Dermis microvascular lymphatic vessel endothelial cell (primary cell): Measurements from ENCODE around the gene TUBB1. TPM values are rescaled to one million over a fixed set of nuclear protein-coding genes. Genes with fewer than 3 reads are reported as not detected.
"Not testable (repeated sequence)": the region's sequence is repeated elsewhere in the genome, so short reads cannot be mapped to it uniquely, and the experiment has no call there.

ENCODE experiments used
- DNase-seq, 2 donors: peaks; one replicate each; pipeline versions ENCODE4 v3.0.0 to v3.0.0-alpha.2; 2010; ENCODE audit warnings: low read depth in 2 of 2
- total RNA-seq: library from RNA; depleted of rRNA; stranded (reverse); fragments of >200 nt; gene quantifications from 2 replicates; pipeline ENCODE4 v1.2.1, GENCODE V29; 2014

The TUBB1 gene
- total RNA-seq, 1 donor from 2014 or later, result under 0.01 TPM

GRCh38 chr20:59018817-59019216 lies 412 bp upstream of the TUBB1 start:
- DNase-seq, result no peak

- no peak for DNase-seq
Observed at GRCh38 chr20:59020938-59021551, 1.8 kb downstream of the TUBB1 start.

- DNase-seq, result no peak
Observed at GRCh38 chr20:59022754-59023153, 3.5 kb downstream of the TUBB1 start.

GRCh38 chr20:59023616-59024015 lies 4.4 kb downstream of the TUBB1 start:
- DNase-seq, result no peak

- DNase-seq, result no peak
Observed at GRCh38 chr20:59024111-59024530, 4.9 kb downstream of the TUBB1 start.

- DNase-seq, result no peak
Observed at GRCh38 chr20:59025086-59025485, 5.9 kb downstream of the TUBB1 start.

- DNase-seq, result no peak
Observed at GRCh38 chr20:59025511-59025910, 6.3 kb downstream of the TUBB1 start.

GRCh38 chr20:59026904-59027740 lies 7.9 kb downstream of the TUBB1 start:
- no peak for DNase-seq

- DNase-seq, result no peak
Observed at GRCh38 chr20:59027741-59028320, 8.6 kb downstream of the TUBB1 start.

- no peak for DNase-seq
Observed at GRCh38 chr20:59028812-59029211, 9.6 kb downstream of the TUBB1 start.

- peak in 1 of 2 donors; percentile 24 for DNase-seq
Observed at GRCh38 chr20:59030911-59031563, 11.8 kb downstream of the TUBB1 start.

GRCh38 chr20:59031564-59032022 lies 12.4 kb downstream of the TUBB1 start:
- DNase-seq, result no peak

- peak; percentile 78 to 97 for DNase-seq
Observed at GRCh38 chr20:59032023-59032712, 12.9 kb downstream of the TUBB1 start, which contains the start of gene ATP5F1E. Gene ATP5F1E, minus strand, starts transcription at chr20:59032335. Its CDS starts 84 bp downstream, at chr20:59032251.

GRCh38 chr20:59032713-59033059 lies 13.5 kb downstream of the TUBB1 start:
- peak in 1 of 2 donors; percentile 49 for DNase-seq

- no peak for DNase-seq
Observed at GRCh38 chr20:59033093-59033492, 13.9 kb downstream of the TUBB1 start.

GRCh38 chr20:59033616-59034165 lies 14.5 kb downstream of the TUBB1 start:
- no peak for DNase-seq

GRCh38 chr20:59035381-59035780 lies 16.2 kb downstream of the TUBB1 start:
- DNase-seq, result no peak

GRCh38 chr20:59037386-59037785 lies 18.2 kb downstream of the TUBB1 start:
- no peak for DNase-seq

GRCh38 chr20:59039233-59039632 lies 20.0 kb downstream of the TUBB1 start:
- DNase-seq, result no peak

GRCh38 chr20:59040667-59041066 lies 21.4 kb downstream of the TUBB1 start:
- no peak for DNase-seq

GRCh38 chr20:59041487-59041886 lies 22.3 kb downstream of the TUBB1 start:
- not testable (repeated sequence) for DNase-seq
